Vagina (tissue), 2 donors: ENCODE measurements around the gene SNRNP70.

Experiments
- CTCF ChIP-seq, 3 experiments: fragments of 450-650 bp in 2 of 3; fragments of 200-600 bp in 1 of 3; sonication (generic) in 1 of 3; IDR thresholded peaks; one replicate each; pipeline ENCODE4 v1.5.1; 2017 to 2019; ENCODE audit warnings: antibody characterized with exemption in 3 of 3, mild to moderate bottlenecking in 2 of 3, moderate library complexity in 2 of 3
- POLR2A ChIP-seq, 2 donors: fragments of 450-650 bp; IDR thresholded peaks; one replicate each; pipeline ENCODE4 v1.6.1; 2017; ENCODE audit warnings: antibody characterized with exemption in 2 of 2, mild to moderate bottlenecking in 2 of 2, moderate library complexity in 2 of 2
- POLR2AphosphoS5 ChIP-seq, 2 donors: sonication (generic); formaldehyde crosslinking; IDR thresholded peaks; one replicate each; pipeline ENCODE4 v1.9.0; 2017; ENCODE audit warnings: antibody characterized with exemption in 2 of 2, mild to moderate bottlenecking in 2 of 2, low read depth in 1 of 2; ENCODE audit not compliant: insufficient read depth in 1 of 2

GRCh38 chr19:49151267-49152118 is 66.2 kb downstream of the SNRNP70 start:
- TF ChIP-seq CTCF (IDR thresholded peaks at IDR 0.05), result no peak
- peak; percentile 20 to 37 for TF ChIP-seq POLR2AphosphoS5 (IDR thresholded peaks at IDR 0.05; ENCODE audit: insufficient read depth in 1 of 2, low read depth in 1 of 2)
- no peak for TF ChIP-seq POLR2A (IDR thresholded peaks at IDR 0.05)
